Measurements from ENCODE around the gene MTAP.

Gene MTAP

DNA sequence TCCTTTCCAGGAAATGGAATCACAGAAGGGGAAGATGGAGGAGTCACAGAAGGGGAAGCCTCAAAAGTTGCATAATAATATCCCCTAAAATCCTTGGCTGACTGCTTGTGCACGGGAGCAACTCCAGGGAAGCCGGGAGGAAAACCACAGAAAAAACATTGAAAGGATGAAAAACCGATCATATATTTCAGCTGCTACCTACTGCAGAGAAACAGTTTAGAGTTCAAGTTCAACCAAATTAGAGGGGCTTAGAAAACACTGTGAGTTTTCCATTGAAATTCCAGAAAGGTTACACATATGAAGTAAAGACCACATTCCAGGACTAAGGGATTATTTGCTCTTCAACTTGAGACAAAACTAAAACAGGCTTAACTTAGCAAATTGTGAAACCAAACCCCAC, 37.6 kb upstream of the MTAP start:
- no peaks in the 10 kb centered on the region for H3K27me3 ChIP-seq (ENCODE audit: insufficient read depth, low read depth, severe bottlenecking)
- H3K36me3 ChIP-seq: no peaks in the 10 kb centered on the region
- TF ChIP-seq, protein P1, sequence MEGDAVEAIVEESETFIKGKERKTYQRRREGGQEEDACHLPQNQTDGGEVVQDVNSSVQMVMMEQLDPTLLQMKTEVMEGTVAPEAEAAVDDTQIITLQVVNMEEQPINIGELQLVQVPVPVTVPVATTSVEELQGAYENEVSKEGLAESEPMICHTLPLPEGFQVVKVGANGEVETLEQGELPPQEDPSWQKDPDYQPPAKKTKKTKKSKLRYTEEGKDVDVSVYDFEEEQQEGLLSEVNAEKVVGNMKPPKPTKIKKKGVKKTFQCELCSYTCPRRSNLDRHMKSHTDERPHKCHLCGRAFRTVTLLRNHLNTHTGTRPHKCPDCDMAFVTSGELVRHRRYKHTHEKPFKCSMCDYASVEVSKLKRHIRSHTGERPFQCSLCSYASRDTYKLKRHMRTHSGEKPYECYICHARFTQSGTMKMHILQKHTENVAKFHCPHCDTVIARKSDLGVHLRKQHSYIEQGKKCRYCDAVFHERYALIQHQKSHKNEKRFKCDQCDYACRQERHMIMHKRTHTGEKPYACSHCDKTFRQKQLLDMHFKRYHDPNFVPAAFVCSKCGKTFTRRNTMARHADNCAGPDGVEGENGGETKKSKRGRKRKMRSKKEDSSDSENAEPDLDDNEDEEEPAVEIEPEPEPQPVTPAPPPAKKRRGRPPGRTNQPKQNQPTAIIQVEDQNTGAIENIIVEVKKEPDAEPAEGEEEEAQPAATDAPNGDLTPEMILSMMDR (IDR thresholded peaks at IDR 0.05; ENCODE audit: low read depth, low read length): no peak
- no peak overlapping the region for H3K27ac ChIP-seq
- H3K4me3 ChIP-seq (ENCODE audit: low read depth, low read length): no peak overlapping the region
- no peaks in the 10 kb centered on the region for H3K9me3 ChIP-seq (ENCODE audit: severe bottlenecking)
- no peak for DNase-seq

DNA sequence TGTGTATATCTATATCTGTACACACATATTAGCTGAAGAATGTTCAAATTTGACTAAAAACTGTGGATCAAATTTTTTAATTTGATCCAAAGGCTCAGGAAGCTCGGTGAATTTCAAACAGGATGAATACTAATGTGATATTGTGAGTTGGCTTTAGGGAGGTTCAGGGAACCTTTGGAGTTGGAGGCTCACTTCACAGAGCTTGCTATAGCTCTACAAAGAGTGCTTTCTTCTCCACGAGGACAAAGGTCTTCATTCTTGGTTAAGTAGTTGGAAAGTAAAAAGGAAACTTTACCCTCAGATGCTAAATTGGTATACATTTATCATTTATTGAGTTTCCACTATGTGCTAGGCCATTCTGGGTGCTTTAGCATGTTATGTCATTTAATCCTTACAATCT, 36.3 kb upstream of the MTAP start:
- Histone ChIP-seq H3K36me3 (no peaks in the 10 kb centered on the region), H3K4me3 (ENCODE audit: low read depth, low read length) (no peak overlapping the region), H3K27ac (no peak overlapping the region), H3K9me3 (ENCODE audit: severe bottlenecking) (no peaks in the 10 kb centered on the region), H3K27me3 (ENCODE audit: insufficient read depth, low read depth, severe bottlenecking) (no peaks in the 10 kb centered on the region)
- TF ChIP-seq, protein P1 (IDR thresholded peaks at IDR 0.05; ENCODE audit: low read depth, low read length): no peak
- DNase-seq: no peak

DNA sequence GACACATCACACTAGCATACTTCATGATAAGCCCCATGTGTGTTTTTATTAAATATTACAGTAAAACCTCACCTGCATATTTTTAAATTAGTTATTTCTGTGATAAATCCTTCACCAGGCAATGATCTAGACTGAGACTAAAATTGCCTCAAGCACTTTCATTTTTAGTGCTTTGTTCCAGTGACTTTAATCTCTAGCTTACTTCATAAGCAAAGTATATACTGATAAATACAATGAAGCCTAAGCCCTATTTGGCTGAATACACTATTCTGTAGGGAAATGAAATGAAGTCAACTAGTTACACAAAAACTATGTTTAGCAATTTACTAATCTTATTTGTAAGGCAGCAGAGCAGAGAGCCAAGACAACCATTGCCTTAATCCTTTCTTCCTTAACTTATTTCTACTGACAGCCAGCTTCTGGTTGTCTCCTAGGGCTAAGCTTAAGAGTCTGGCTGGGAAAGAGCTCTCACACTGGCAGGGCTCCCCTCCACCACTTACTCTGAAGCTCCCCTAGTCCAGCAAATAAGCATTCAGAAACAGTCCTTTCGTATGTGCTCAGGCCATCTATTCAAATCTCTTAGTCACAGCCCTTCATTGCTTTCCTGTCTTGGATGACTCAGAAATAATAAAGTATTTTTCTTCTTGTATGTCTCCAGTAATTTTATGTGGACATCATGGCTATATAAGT, 31.4 kb upstream of the MTAP start:
- Histone ChIP-seq H3K27me3 (ENCODE audit: insufficient read depth, low read depth, severe bottlenecking) (no peaks in the 10 kb centered on the region), H3K9me3 (ENCODE audit: severe bottlenecking) (no peaks in the 10 kb centered on the region), H3K4me3 (ENCODE audit: low read depth, low read length) (no peak overlapping the region), H3K36me3 (no peaks in the 10 kb centered on the region), H3K27ac (no peak overlapping the region)
- TF ChIP-seq, protein P1 (IDR thresholded peaks at IDR 0.05; ENCODE audit: low read depth, low read length): no peak
- no peak for DNase-seq

DNA sequence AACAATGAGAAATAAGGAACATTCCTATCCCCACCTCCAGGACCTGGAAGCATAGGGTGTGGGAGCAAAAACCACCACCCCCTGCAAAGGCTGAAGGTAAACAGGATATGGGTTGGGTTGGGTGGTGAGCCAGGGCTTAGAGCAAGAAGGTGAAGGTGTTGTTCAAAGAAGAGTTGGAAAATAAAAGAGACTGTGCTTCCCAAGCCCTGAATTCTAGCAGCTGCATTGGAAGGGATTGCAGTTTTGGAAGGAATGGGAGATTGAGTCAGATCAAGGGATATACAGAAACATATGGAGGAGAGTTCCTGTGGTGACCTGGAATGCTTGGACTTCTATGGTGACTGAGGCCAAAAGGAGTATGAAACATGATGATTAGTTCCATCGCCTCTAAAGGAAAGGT, 24.7 kb upstream of the MTAP start:
- DNase-seq: no peak
- TF ChIP-seq, protein P1 (IDR thresholded peaks at IDR 0.05; ENCODE audit: low read depth, low read length): no peak
- Histone ChIP-seq H3K36me3 (no peaks in the 10 kb centered on the region), H3K9me3 (ENCODE audit: severe bottlenecking) (no peaks in the 10 kb centered on the region), H3K4me3 (ENCODE audit: low read depth, low read length) (no peak overlapping the region), H3K27me3 (ENCODE audit: insufficient read depth, low read depth, severe bottlenecking) (peaks cover 2% of the 10 kb centered on the region), H3K27ac (no peak overlapping the region)

DNA sequence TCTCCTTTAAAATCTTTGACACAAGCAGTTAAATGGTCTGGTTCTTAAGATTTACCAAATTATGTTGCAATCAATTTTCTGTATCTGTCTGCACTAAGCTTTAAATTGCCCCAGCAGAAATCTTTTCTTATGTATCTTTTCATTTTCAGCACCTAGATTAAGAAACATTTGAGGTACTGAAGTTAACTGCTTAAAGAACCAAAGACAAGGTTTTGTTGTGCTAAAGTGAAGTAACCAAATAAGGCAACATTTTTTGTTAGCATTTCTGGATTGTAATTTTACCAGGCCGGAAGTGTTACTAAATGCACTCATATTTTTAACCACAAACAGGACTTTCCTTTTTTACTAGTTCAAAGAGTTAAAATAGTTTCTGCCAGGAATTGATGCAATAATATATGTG, 24.1 kb upstream of the MTAP start:
- Histone ChIP-seq H3K36me3 (no peaks in the 10 kb centered on the region), H3K4me3 (ENCODE audit: low read depth, low read length) (no peak overlapping the region), H3K27ac (no peak overlapping the region), H3K9me3 (ENCODE audit: severe bottlenecking) (no peaks in the 10 kb centered on the region), H3K27me3 (ENCODE audit: insufficient read depth, low read depth, severe bottlenecking) (peaks cover 2% of the 10 kb centered on the region)
- DNase-seq: no peak
- TF ChIP-seq, protein P1 (IDR thresholded peaks at IDR 0.05; ENCODE audit: low read depth, low read length): no peak

DNA sequence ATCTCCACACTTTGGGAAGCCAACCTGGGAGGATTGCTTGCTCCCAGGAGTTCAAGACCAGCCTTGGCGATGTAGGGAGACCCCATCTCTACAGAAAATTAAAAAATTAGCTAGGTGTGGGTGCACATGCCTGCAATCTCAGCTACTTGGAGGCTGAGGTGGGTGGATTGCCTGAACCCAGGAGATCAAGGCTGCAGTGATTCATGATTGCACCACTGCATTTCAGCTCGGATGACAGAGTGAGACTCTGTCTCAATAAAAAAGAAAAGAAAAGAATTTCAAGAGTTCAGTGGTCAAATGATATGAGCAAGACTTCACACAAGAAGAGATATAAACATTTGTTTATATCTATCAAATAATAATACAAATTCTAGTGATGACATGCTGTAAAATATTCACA, 23.0 kb upstream of the MTAP start:
- no peak overlapping the region for H3K27ac ChIP-seq
- peaks cover 2% of the 10 kb centered on the region for H3K27me3 ChIP-seq (ENCODE audit: insufficient read depth, low read depth, severe bottlenecking)
- TF ChIP-seq, protein P1 (IDR thresholded peaks at IDR 0.05; ENCODE audit: low read depth, low read length): no peak
- no peaks in the 10 kb centered on the region for H3K36me3 ChIP-seq
- no peaks in the 10 kb centered on the region for H3K9me3 ChIP-seq (ENCODE audit: severe bottlenecking)
- no peak for DNase-seq
- no peak overlapping the region for H3K4me3 ChIP-seq (ENCODE audit: low read depth, low read length)
